ENCODE data around the gene MCM6.

DNA sequence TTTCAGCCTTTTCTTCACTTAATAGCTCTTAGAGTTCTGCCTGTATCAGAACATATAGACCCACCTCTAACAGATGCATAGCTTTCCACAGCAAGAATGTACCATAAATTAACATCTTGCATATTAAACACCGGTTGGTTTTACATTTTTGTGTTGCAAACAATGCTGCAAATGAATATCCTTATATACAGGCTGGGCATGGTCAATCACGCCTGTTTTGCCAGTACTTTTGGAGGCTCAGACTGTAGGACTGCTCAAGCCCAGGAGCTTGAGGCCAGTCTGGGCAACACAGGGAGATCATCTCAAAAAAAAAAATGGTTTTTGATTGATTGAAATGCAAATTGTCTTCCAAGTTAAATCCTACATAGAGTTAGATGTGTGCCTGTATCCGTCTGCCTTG lies 37.7 kb downstream of the MCM6 start:
- TF ChIP-seq, protein P1, sequence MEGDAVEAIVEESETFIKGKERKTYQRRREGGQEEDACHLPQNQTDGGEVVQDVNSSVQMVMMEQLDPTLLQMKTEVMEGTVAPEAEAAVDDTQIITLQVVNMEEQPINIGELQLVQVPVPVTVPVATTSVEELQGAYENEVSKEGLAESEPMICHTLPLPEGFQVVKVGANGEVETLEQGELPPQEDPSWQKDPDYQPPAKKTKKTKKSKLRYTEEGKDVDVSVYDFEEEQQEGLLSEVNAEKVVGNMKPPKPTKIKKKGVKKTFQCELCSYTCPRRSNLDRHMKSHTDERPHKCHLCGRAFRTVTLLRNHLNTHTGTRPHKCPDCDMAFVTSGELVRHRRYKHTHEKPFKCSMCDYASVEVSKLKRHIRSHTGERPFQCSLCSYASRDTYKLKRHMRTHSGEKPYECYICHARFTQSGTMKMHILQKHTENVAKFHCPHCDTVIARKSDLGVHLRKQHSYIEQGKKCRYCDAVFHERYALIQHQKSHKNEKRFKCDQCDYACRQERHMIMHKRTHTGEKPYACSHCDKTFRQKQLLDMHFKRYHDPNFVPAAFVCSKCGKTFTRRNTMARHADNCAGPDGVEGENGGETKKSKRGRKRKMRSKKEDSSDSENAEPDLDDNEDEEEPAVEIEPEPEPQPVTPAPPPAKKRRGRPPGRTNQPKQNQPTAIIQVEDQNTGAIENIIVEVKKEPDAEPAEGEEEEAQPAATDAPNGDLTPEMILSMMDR (IDR thresholded peaks at IDR 0.05 in 8 of 11, conservative IDR thresholded peaks at IDR 0.05 in 3 of 11), result no peak
- no peak for TF ChIP-seq POLR2AphosphoS5 (IDR thresholded peaks at IDR 0.05)
- no peak for TF ChIP-seq POLR2A (IDR thresholded peaks at IDR 0.05)
